ENCODE measurements around the gene LRRC8D.

- no peak for TF ChIP-seq POLR2A (IDR thresholded peaks at IDR 0.05; ENCODE audit: low read length)
- no peak for TF ChIP-seq GATA1 (IDR thresholded peaks at IDR 0.05; ENCODE audit: low read depth, low read length)
These were observed 683 bp downstream of the LRRC8D start for GRCh38 chr1:89821322-89822108.
